H1 (cell line): ENCODE results near the gene FKBP10. TPM values are rescaled to one million over a fixed set of nuclear protein-coding genes. Genes with fewer than 3 reads are reported as not detected.

ENCODE experiments used
- CTCF ChIA-PET: fragments of 300-600 bp; sonication (Branson Sonifier 250); formaldehyde crosslinking; loops from one replicate; lab custom pipeline; 2021; ENCODE audit not compliant: partially characterized antibody; lab: Charles Lee
- POLR2A ChIA-PET: fragments of 300-600 bp; sonication (Branson Sonifier 250); formaldehyde crosslinking; loops from one replicate; lab custom pipeline; 2021; ENCODE audit warnings: inconsistent platforms; ENCODE audit not compliant: partially characterized antibody; lab: Charles Lee
- DNase-seq, 2 experiments: peaks; one replicate each; pipeline versions ENCODE4 v3.0.0 to v3.0.0-alpha.2; 2010 to 2022; ENCODE audit warnings: low spot score in 2 of 2, low read depth in 1 of 2, mixed read lengths in 1 of 2
- FAIRE-seq: peaks from 2 replicates; lab custom pipeline; 2011; peaks lifted over from hg19 to GRCh38; lab: Jason Lieb, UNC
- H2AFZ ChIP-seq: 2 replicates; pipeline ENCODE4 v1.8.1; 2012; ENCODE audit warnings: low read length, inconsistent platforms
- H2AK5ac ChIP-seq: 2 replicates; pipeline ENCODE4 v1.6.1; 2013; ENCODE audit warnings: low read depth, low read length
- H2BK120ac ChIP-seq: replicated peaks from 2 replicates; pipeline ENCODE3; 2013; ENCODE audit warnings: low read depth, low read length, inconsistent platforms
- H2BK12ac ChIP-seq: 2 replicates; pipeline ENCODE4 v1.6.1; 2013; ENCODE audit warnings: low read depth, low read length
- H2BK15ac ChIP-seq: 2 replicates; pipeline ENCODE4 v1.6.1; 2013; ENCODE audit warnings: low read length
- H2BK20ac ChIP-seq: 2 replicates; pipeline ENCODE4 v1.6.1; 2013; ENCODE audit warnings: low read length
- H2BK5ac ChIP-seq: 2 replicates; pipeline ENCODE4 v1.6.1; 2013; ENCODE audit warnings: low read depth, low read length
- H3K14ac ChIP-seq: 2 replicates; pipeline ENCODE4 v1.6.1; 2013; ENCODE audit warnings: inconsistent platforms; ENCODE audit not compliant: insufficient read length
- H3K18ac ChIP-seq: 2 replicates; pipeline ENCODE4 v1.6.1; 2013; ENCODE audit warnings: low read length; ENCODE audit errors: extremely low read depth
- H3K23ac ChIP-seq: 2 replicates; pipeline ENCODE4 v1.6.1; 2013; ENCODE audit warnings: inconsistent platforms; ENCODE audit not compliant: insufficient read length
- H3K23me2 ChIP-seq: 2 replicates; pipeline ENCODE4 v1.6.1; 2013; ENCODE audit warnings: low read depth, low read length
- H3K27ac ChIP-seq: 2 replicates; pipeline ENCODE4 v1.6.1; 2011; ENCODE audit warnings: low read depth, low read length, inconsistent platforms
- H3K27me3 ChIP-seq, 4 experiments: replicated peaks in 1 of 4; 1 replicate in 1 of 4; 2 replicates in 3 of 4; pipeline versions ENCODE4 v1.6.1 to v1.8.1; 2011 to 2013; ENCODE audit warnings: low read length in 3 of 4, mild to moderate bottlenecking in 3 of 4, inconsistent platforms in 2 of 4, mixed read lengths in 2 of 4, moderate library complexity in 1 of 4; ENCODE audit not compliant: control insufficient read depth in 3 of 4, insufficient read depth in 3 of 4; ENCODE audit errors: extremely low read depth in 1 of 4
- H3K36me3 ChIP-seq, 4 experiments: 2 replicates each; pipeline versions ENCODE4 v1.6.1 to v1.8.1; 2011 to 2013; ENCODE audit warnings: mild to moderate bottlenecking in 4 of 4, low read length in 3 of 4, moderate library complexity in 2 of 4, control low read depth in 1 of 4, inconsistent platforms in 1 of 4; ENCODE audit not compliant: insufficient read depth in 4 of 4, control insufficient read depth in 2 of 4
- H3K4ac ChIP-seq: replicated peaks from 2 replicates; pipeline ENCODE3; 2013; ENCODE audit warnings: low read length, low read depth, mixed read lengths, inconsistent platforms; ENCODE audit not compliant: insufficient read length
- H3K4me1 ChIP-seq, 4 experiments: replicated peaks in 1 of 4; 1 replicate in 1 of 4; 2 replicates in 3 of 4; pipeline versions ENCODE4 v1.6.1 to v1.8.1; 2011 to 2013; ENCODE audit warnings: low read length in 3 of 4, inconsistent platforms in 2 of 4, mixed read lengths in 1 of 4; ENCODE audit not compliant: insufficient read depth in 4 of 4, control insufficient read depth in 3 of 4
- H3K4me2 ChIP-seq, 2 experiments: 2 replicates each; pipeline versions ENCODE4 v1.6.1 to v1.8.1; 2011 to 2013; ENCODE audit warnings: low read depth in 2 of 2, low read length in 2 of 2, control low read depth in 1 of 2, inconsistent platforms in 1 of 2, mild to moderate bottlenecking in 1 of 2; ENCODE audit not compliant: insufficient read depth in 1 of 2
- H3K4me3 ChIP-seq, 4 experiments: fragments of 200-600, 300-600 bp in 1 of 4; sonication (generic), shearing (Covaris generic), sonication (Bioruptor Twin) in 1 of 4; 2 replicates each; pipeline versions ENCODE4 v1.5.1 to v1.8.1; 2011 to 2016; ENCODE audit warnings: low read length in 4 of 4, low read depth in 3 of 4, control low read depth in 2 of 4, inconsistent platforms in 2 of 4, mild to moderate bottlenecking in 2 of 4, mixed read lengths in 1 of 4, moderate library complexity in 1 of 4; ENCODE audit not compliant: insufficient read depth in 2 of 4; ENCODE audit errors: extremely low read depth in 1 of 4
- H3K56ac ChIP-seq: replicated peaks from 2 replicates; pipeline ENCODE3; 2013; ENCODE audit warnings: low read depth, mild to moderate bottlenecking, mixed read lengths, low read length, inconsistent platforms; ENCODE audit not compliant: insufficient read length
- H3K79me1 ChIP-seq: 2 replicates; pipeline ENCODE4 v1.6.1; 2013; ENCODE audit warnings: low read depth, low read length, control low read depth
- H3K79me2 ChIP-seq, 2 experiments: 2 replicates each; pipeline versions ENCODE4 v1.6.1 to v1.8.1; 2012 to 2013; ENCODE audit warnings: low read length in 2 of 2, mild to moderate bottlenecking in 2 of 2, inconsistent platforms in 1 of 2; ENCODE audit not compliant: insufficient read depth in 2 of 2, control insufficient read depth in 1 of 2
- H3K9ac ChIP-seq, 4 experiments: replicated peaks in 1 of 4; 1 replicate in 1 of 4; 2 replicates in 3 of 4; pipeline versions ENCODE4 v1.6.1 to v1.8.1; 2011 to 2013; ENCODE audit warnings: low read depth in 3 of 4, low read length in 3 of 4, control low read depth in 2 of 4, mild to moderate bottlenecking in 2 of 4, moderate library complexity in 2 of 4, inconsistent platforms in 1 of 4; ENCODE audit errors: extremely low read depth in 1 of 4
- H3K9me3 ChIP-seq, 2 experiments: 2 replicates each; pipeline versions ENCODE4 v1.6.1 to v1.8.1; 2012 to 2013; ENCODE audit warnings: mild to moderate bottlenecking in 2 of 2, moderate library complexity in 2 of 2, control low read depth in 1 of 2, inconsistent platforms in 1 of 2, low read depth in 1 of 2, low read length in 1 of 2, mixed read lengths in 1 of 2; ENCODE audit not compliant: insufficient read depth in 2 of 2
- H4K20me1 ChIP-seq, 2 experiments: replicated peaks in 1 of 2; 2 replicates each; pipeline versions ENCODE3 to v1.8.1; 2011 to 2013; ENCODE audit warnings: inconsistent platforms in 2 of 2, low read length in 2 of 2, mild to moderate bottlenecking in 1 of 2; ENCODE audit not compliant: insufficient read depth in 2 of 2, control insufficient read depth in 1 of 2
- H4K5ac ChIP-seq: 2 replicates; pipeline ENCODE4 v1.6.1; 2013; ENCODE audit warnings: low read length, low read depth, mixed read lengths, inconsistent platforms; ENCODE audit not compliant: insufficient read length
- H4K8ac ChIP-seq: 2 replicates; pipeline ENCODE4 v1.8.0; 2013; ENCODE audit warnings: mild to moderate bottlenecking, moderate library complexity, low read length, inconsistent platforms; ENCODE audit not compliant: insufficient read depth; ENCODE audit errors: extremely low read depth
- H4K91ac ChIP-seq: replicated peaks from 2 replicates; pipeline ENCODE3; 2013; ENCODE audit warnings: low read length, mixed read lengths, inconsistent platforms; ENCODE audit not compliant: insufficient read length
- ATF2 ChIP-seq: IDR thresholded peaks from 2 replicates; pipeline ENCODE4 v1.6.1; 2012; ENCODE audit warnings: low read length, inconsistent platforms
- CHD1 ChIP-seq: IDR thresholded peaks from 2 replicates; pipeline ENCODE4 v1.6.1; 2012; ENCODE audit warnings: low read depth, low read length, improper control_type of control experiment
- GTF2F1 ChIP-seq: IDR thresholded peaks from 2 replicates; pipeline ENCODE4 v1.6.1; 2012; ENCODE audit warnings: low read depth, low read length, improper control_type of control experiment, borderline replicate concordance
- HDAC2 ChIP-seq, 2 experiments: fragments of 300-600 bp in 1 of 2; sonication (generic) in 1 of 2; IDR thresholded peaks; 2 replicates each; pipeline ENCODE4 v1.6.1; 2011 to 2012; ENCODE audit warnings: low read depth in 2 of 2, low read length in 2 of 2, mild to moderate bottlenecking in 2 of 2, moderate library complexity in 2 of 2, borderline replicate concordance in 1 of 2, inconsistent platforms in 1 of 2
- POU5F1 ChIP-seq: IDR thresholded peaks from 2 replicates; pipeline ENCODE4 v1.6.1; 2011; ENCODE audit warnings: low read depth, mild to moderate bottlenecking, low read length, moderate library complexity
- RAD21 ChIP-seq, 2 experiments: IDR thresholded peaks in 1 of 2; conservative IDR thresholded peaks in 1 of 2; 2 replicates each; pipeline ENCODE4 v1.6.1; 2011; ENCODE audit warnings: low read depth in 2 of 2, low read length in 2 of 2, improper control_type of control experiment in 1 of 2, inconsistent platforms in 1 of 2, mild to moderate bottlenecking in 1 of 2, moderate library complexity in 1 of 2
- RNF2 ChIP-seq: fragments of 200-900, 300-1000 bp; sonication (generic); IDR thresholded peaks from 2 replicates; pipeline ENCODE4 v1.7.1; 2016; ENCODE audit warnings: borderline replicate concordance, low read depth, mild to moderate bottlenecking, antibody characterized with exemption, low read length; ENCODE audit not compliant: poor library complexity, severe bottlenecking; ENCODE audit errors: missing control alignments
- WGBS, 2 experiments: shearing (Covaris generic) in 1 of 2; methylation state at CpG; one replicate each; pipeline versions ENCODE4 v1.1.6 to v1.1.7; 2013 to 2015; ENCODE audit warnings: low lambda C conversion rate in 2 of 2, mixed read lengths in 2 of 2, inconsistent platforms in 1 of 2, low coverage in 1 of 2, missing lambda C conversion rate in 1 of 2; ENCODE audit not compliant: insufficient replicate concordance in 2 of 2, insufficient coverage in 1 of 2, insufficient read length in 1 of 2; ENCODE audit errors: extremely low coverage in 1 of 2, missing lambda C conversion rate in 1 of 2; 5-methylcytosine and 5-hydroxymethylcytosine counted together
- polyA plus RNA-seq, 7 experiments: library from polyadenylated mRNA; depleted of rRNA in 3 of 7; stranded (reverse) in 5 of 7; unstranded in 2 of 7; fragments of >200 nt in 5 of 7; fragments of 200-250 nt in 2 of 7; gene quantifications; 1 replicate in 5 of 7; 2 replicates in 1 of 7; 4 replicates in 1 of 7; pipeline versions ENCODE4 v1.2.1 to v1.2.3, GENCODE V29; 2011 to 2013; ENCODE audit warnings: missing spikeins in 2 of 7, mixed read lengths in 2 of 7
- total RNA-seq: library from RNA; stranded (reverse); fragmentation: NEBNext Ultra II Directional; extraction: Animal tissue kit (Norgen Biotek cat#: 25700); gene quantifications from 2 replicates; pipeline ENCODE4 v1.2.1, GENCODE V29; 2021

FKBP10 gene
- total and polyA plus RNA-seq, 2 of the 8 experiments (the other 6 are each of a cell fraction or from before 2014, with no cell fraction given), result 173 to 283 TPM

- H2BK15ac ChIP-seq, result no peak overlapping the region
- WGBS, 2 experiments, result 92% methylated on average over 20 of the region's 23 CpGs; no CpG with 5 or more reads in 1 of the 2 experiments
- ChIA-PET POLR2A (interaction anchor here (1.2 to 2.9 kb wide), 4 partner anchors 9 to 128 kb away, joined by 4 to 12 read pairs (median 8); partner anchors contain the start of gene EIF1), CTCF (interaction anchor here (0.5 to 2.9 kb wide), 3 partner anchors 15 to 38 kb away, joined by 3 to 15 read pairs (median 8); no protein-coding TSS in a partner anchor)
- DNase-seq, result no peak
- peaks cover 14% of the 10 kb centered on the region for H3K23me2 ChIP-seq
- no peak overlapping the region for H3K23ac ChIP-seq
- H2BK12ac ChIP-seq, result peak overlapping the region; percentile 35; the same call in 1 of the 2 replicates
- H3K4me2 ChIP-seq, result no peak overlapping the region
- H3K36me3 ChIP-seq, result peaks cover 2 to 22% (median 3%) of the 10 kb centered on the region in 4 experiments; a peak in 2 of 8 replicates
- no peak overlapping the region for H3K56ac ChIP-seq
- H3K18ac ChIP-seq, result no peak overlapping the region
- H3K4me1 ChIP-seq, result peaks cover 0 to 34% (median 18%) of the 10 kb centered on the region in 4 experiments; a peak in 6 of 7 replicates
- H2BK20ac ChIP-seq, result no peak overlapping the region
- peaks cover 0 to 9% of the 10 kb centered on the region in 2 experiments for H4K20me1 ChIP-seq
- FAIRE-seq, result no peak
- peaks cover 0 to 28% of the 10 kb centered on the region in 2 experiments; a peak in 2 of 4 replicates for H3K79me2 ChIP-seq
- H3K9ac ChIP-seq, result 0 out of 7 replicates have a peak overlapping the region, but pooled peaks of 1 of the 4 experiments have one; percentile 17
- no peak overlapping the region for H3K14ac ChIP-seq
- H2AK5ac ChIP-seq, result no peak overlapping the region
- no peak overlapping the region; the same call in 1 of the 2 replicates for H2BK5ac ChIP-seq
- H2AFZ ChIP-seq, result no peak overlapping the region
- H3K79me1 ChIP-seq, result peaks cover 15% of the 10 kb centered on the region
- H3K27me3 ChIP-seq, result no peaks in the 10 kb centered on the region
- H3K4me3 ChIP-seq, result no peak overlapping the region
- no peak overlapping the region for H4K5ac ChIP-seq
- H3K4ac ChIP-seq, result no peak overlapping the region
- H2BK120ac ChIP-seq, result no peak overlapping the region
- no peaks in the 10 kb centered on the region for H3K9me3 ChIP-seq
- no peak overlapping the region for H4K8ac ChIP-seq
- H3K27ac ChIP-seq, result no peak overlapping the region
- peak overlapping the region; percentile 13 for H4K91ac ChIP-seq
- TF ChIP-seq RAD21 (IDR thresholded peaks at IDR 0.05 in 1 of 2, conservative IDR thresholded peaks at IDR 0.05 in 1 of 2; ENCODE audit: low read depth in 2 of 2, low read length in 2 of 2) (no peak), POU5F1 (no peak), RNF2 (no peak), HDAC2 (IDR thresholded peaks at IDR 0.05; ENCODE audit: borderline replicate concordance in 1 of 2, low read depth in 2 of 2, low read length in 2 of 2) (no peak), CHD1 (no peak), GTF2F1 (no peak), ATF2 (no peak)
These were observed 4.0 kb downstream of the FKBP10 start for GRCh38 chr17:41816637-41817320.
